Prostate gland (tissue), 2 donors: ENCODE measurements around the gene XIST. TPM values are rescaled to one million over a fixed set of nuclear protein-coding genes. Genes with fewer than 3 reads are reported as not detected.

Experiments used
- DNase-seq: peaks from one replicate; pipeline ENCODE4 v3.0.0-alpha.2; 2019; ENCODE audit warnings: low spot score
- H3K27ac ChIP-seq, 2 donors: fragments of 200-600 bp; sonication (generic); 2 replicates each; pipeline ENCODE4 v1.5.1; 2017 to 2019
- H3K27me3 ChIP-seq: fragments of 200-600 bp; sonication (generic); replicated peaks from 2 replicates; pipeline ENCODE4 v1.5.1; 2019; ENCODE audit not compliant: insufficient read depth
- H3K36me3 ChIP-seq, 2 donors: fragments of 200-600 bp; sonication (generic); 1 replicate in 1 of 2; 2 replicates in 1 of 2; pipeline versions ENCODE4 v1.5.1 to v1.8.1; 2017 to 2019
- H3K4me1 ChIP-seq: fragments of 200-600 bp; sonication (generic); replicated peaks from 2 replicates; pipeline ENCODE4 v1.5.1; 2019
- H3K4me3 ChIP-seq, 2 donors: fragments of 200-600 bp; sonication (generic); 2 replicates each; pipeline ENCODE4 v1.5.1; 2017 to 2019
- H3K9me3 ChIP-seq: fragments of 200-600 bp; sonication (generic); 2 replicates; pipeline ENCODE4 v1.5.1; 2017
- CTCF ChIP-seq, 4 experiments: fragments of 200-600 bp in 2 of 4; fragments of 450-650 bp in 2 of 4; sonication (generic) in 2 of 4; IDR thresholded peaks; 1 replicate in 3 of 4; 2 replicates in 1 of 4; pipeline ENCODE4 v1.5.1; 2016 to 2019; ENCODE audit warnings: antibody characterized with exemption in 4 of 4, mild to moderate bottlenecking in 2 of 4, moderate library complexity in 2 of 4
- POLR2A ChIP-seq: fragments of 450-650 bp; IDR thresholded peaks from one replicate; pipeline ENCODE4 v1.6.1; 2016; ENCODE audit warnings: antibody characterized with exemption, mild to moderate bottlenecking
- POLR2AphosphoS5 ChIP-seq: sonication (generic); formaldehyde crosslinking; IDR thresholded peaks from one replicate; pipeline ENCODE4 v1.6.1; 2017; ENCODE audit warnings: antibody characterized with exemption
- WGBS: methylation state at CpG from one replicate; pipeline ENCODE4 v1.1.5; 2018; 5-methylcytosine and 5-hydroxymethylcytosine counted together
- intact Hi-C: fragments of 100-400 bp; cut with DNase I; formaldehyde crosslinking; loops from one replicate; pipeline ENCODE4 v1.14.2; 2022
- total RNA-seq, 2 donors: library from RNA; depleted of rRNA; stranded (reverse); fragments of >200 nt; gene quantifications; one replicate each; pipeline ENCODE4 v1.1.0, GENCODE V29; 2016

Gene XIST
- total RNA-seq, 2 donors from 2014 or later, result 0.09 to 3.6 TPM

- no peaks in the 10 kb centered on the region for H3K9me3 ChIP-seq
- 99% methylated on average over 4 of the region's 4 CpGs for WGBS
- H3K36me3 ChIP-seq, result no peaks in the 10 kb centered on the region
- no peak overlapping the region for H3K4me3 ChIP-seq
- TF ChIP-seq POLR2A, result no peak
- no peak for TF ChIP-seq CTCF (IDR thresholded peaks at IDR 0.05)
- TF ChIP-seq POLR2AphosphoS5, result no peak
- no peaks in the 10 kb centered on the region for H3K4me1 ChIP-seq
- no peaks in the 10 kb centered on the region for H3K27me3 ChIP-seq
- intact Hi-C loops, result no loop called here
- DNase-seq, result no peak
- H3K27ac ChIP-seq, result no peak overlapping the region
Observed at GRCh38 chrX:73832319-73832718, 20.2 kb downstream of the XIST start.

GRCh38 chrX:73831500-73831899, 21.0 kb downstream of the XIST start:
- no peak for DNase-seq
- H3K27me3 ChIP-seq, result no peaks in the 10 kb centered on the region
- H3K4me3 ChIP-seq, result no peak overlapping the region
- intact Hi-C loops, result no loop called here
- H3K9me3 ChIP-seq, result no peaks in the 10 kb centered on the region
- no peaks in the 10 kb centered on the region for H3K4me1 ChIP-seq
- no peak overlapping the region for H3K27ac ChIP-seq
- 70% methylated on average over 2 of the region's 2 CpGs for WGBS
- TF ChIP-seq CTCF (IDR thresholded peaks at IDR 0.05) (no peak), POLR2A (no peak), POLR2AphosphoS5 (no peak)
- no peaks in the 10 kb centered on the region for H3K36me3 ChIP-seq

- Histone ChIP-seq H3K27me3 (no peaks in the 10 kb centered on the region), H3K36me3 (no peaks in the 10 kb centered on the region), H3K9me3 (no peaks in the 10 kb centered on the region), H3K27ac (no peak overlapping the region), H3K4me1 (no peaks in the 10 kb centered on the region), H3K4me3 (no peak overlapping the region)
- TF ChIP-seq CTCF (IDR thresholded peaks at IDR 0.05) (no peak), POLR2AphosphoS5 (no peak), POLR2A (no peak)
- DNase-seq, result no peak
- 83% methylated on average over 9 of the region's 9 CpGs for WGBS
- intact Hi-C loops, result no loop called here
Observed at GRCh38 chrX:73830489-73831414, 21.8 kb downstream of the XIST start.

- H3K27ac ChIP-seq, result no peak overlapping the region
- WGBS, result 76% methylated on average over 5 of the region's 5 CpGs
- H3K4me1 ChIP-seq, result no peaks in the 10 kb centered on the region
- no peak for DNase-seq
- no peaks in the 10 kb centered on the region for H3K27me3 ChIP-seq
- no peaks in the 10 kb centered on the region for H3K36me3 ChIP-seq
- no peak overlapping the region for H3K4me3 ChIP-seq
- intact Hi-C loops, result no loop called here
- no peaks in the 10 kb centered on the region for H3K9me3 ChIP-seq
- no peak for TF ChIP-seq POLR2AphosphoS5
- no peak for TF ChIP-seq POLR2A
- TF ChIP-seq CTCF (IDR thresholded peaks at IDR 0.05), result no peak
Observed at GRCh38 chrX:73829890-73830466, 22.5 kb downstream of the XIST start.
